ENCODE results near the gene TMCC3.

The TMCC3 gene

GRCh38 chr12:94673496-94673895 lies 23.1 kb upstream of the TMCC3 start:
- DNase-seq (ENCODE audit: low read depth, low spot score) = no peak
- Histone ChIP-seq H3K4me3 (ENCODE audit: insufficient read length, low read depth) (no peak overlapping the region), H3K36me3 (ENCODE audit: insufficient read depth, insufficient read length, low read length) (no peaks in the 10 kb centered on the region), H3K9ac (ENCODE audit: insufficient read length, low read depth) (no peak overlapping the region), H3K27me3 (ENCODE audit: insufficient read depth, insufficient read length) (no peaks in the 10 kb centered on the region), H3K4me1 (ENCODE audit: insufficient read depth, insufficient read length) (no peaks in the 10 kb centered on the region), H3K9me3 (ENCODE audit: insufficient read depth, low read length) (no peaks in the 10 kb centered on the region)
- TF ChIP-seq SUZ12 (IDR thresholded peaks at IDR 0.05; ENCODE audit: extremely low read depth, insufficient read depth, insufficient read length) = no peak
- TF ChIP-seq YY1 (IDR thresholded peaks at IDR 0.05; ENCODE audit: insufficient read depth, insufficient read length) = no peak
- TF ChIP-seq ZNF274 (IDR thresholded peaks at IDR 0.05; ENCODE audit: low read depth, low read length) = no peak

GRCh38 chr12:94671917-94672316 lies 21.6 kb upstream of the TMCC3 start:
- Histone ChIP-seq H3K36me3 (ENCODE audit: insufficient read depth, insufficient read length, low read length) (no peaks in the 10 kb centered on the region), H3K9me3 (ENCODE audit: insufficient read depth, low read length) (no peaks in the 10 kb centered on the region), H3K4me3 (ENCODE audit: insufficient read length, low read depth) (no peak overlapping the region), H3K4me1 (ENCODE audit: insufficient read depth, insufficient read length) (no peaks in the 10 kb centered on the region), H3K9ac (ENCODE audit: insufficient read length, low read depth) (no peak overlapping the region), H3K27me3 (ENCODE audit: insufficient read depth, insufficient read length) (no peaks in the 10 kb centered on the region)
- DNase-seq (ENCODE audit: low read depth, low spot score) = no peak
- TF ChIP-seq SUZ12 (IDR thresholded peaks at IDR 0.05; ENCODE audit: extremely low read depth, insufficient read depth, insufficient read length) (no peak), YY1 (IDR thresholded peaks at IDR 0.05; ENCODE audit: insufficient read depth, insufficient read length) (no peak), ZNF274 (IDR thresholded peaks at IDR 0.05; ENCODE audit: low read depth, low read length) (no peak)

- Histone ChIP-seq H3K9ac (ENCODE audit: insufficient read length, low read depth) (no peak overlapping the region), H3K27me3 (ENCODE audit: insufficient read depth, insufficient read length) (no peaks in the 10 kb centered on the region), H3K9me3 (ENCODE audit: insufficient read depth, low read length) (no peaks in the 10 kb centered on the region), H3K4me1 (ENCODE audit: insufficient read depth, insufficient read length) (no peaks in the 10 kb centered on the region), H3K4me3 (ENCODE audit: insufficient read length, low read depth) (no peak overlapping the region), H3K36me3 (ENCODE audit: insufficient read depth, insufficient read length, low read length) (no peaks in the 10 kb centered on the region)
- TF ChIP-seq SUZ12 (IDR thresholded peaks at IDR 0.05; ENCODE audit: extremely low read depth, insufficient read depth, insufficient read length) (no peak), ZNF274 (IDR thresholded peaks at IDR 0.05; ENCODE audit: low read depth, low read length) (no peak), YY1 (IDR thresholded peaks at IDR 0.05; ENCODE audit: insufficient read depth, insufficient read length) (no peak)
- DNase-seq (ENCODE audit: low read depth, low spot score) = no peak
Measured at GRCh38 chr12:94670898-94671297, 20.5 kb upstream of the TMCC3 start.

- Histone ChIP-seq H3K27me3 (ENCODE audit: insufficient read depth, insufficient read length) (no peaks in the 10 kb centered on the region), H3K4me3 (ENCODE audit: insufficient read length, low read depth) (no peak overlapping the region), H3K36me3 (ENCODE audit: insufficient read depth, insufficient read length, low read length) (no peaks in the 10 kb centered on the region), H3K4me1 (ENCODE audit: insufficient read depth, insufficient read length) (no peaks in the 10 kb centered on the region), H3K9me3 (ENCODE audit: insufficient read depth, low read length) (no peaks in the 10 kb centered on the region), H3K9ac (ENCODE audit: insufficient read length, low read depth) (no peak overlapping the region)
- no peak for DNase-seq (ENCODE audit: low read depth, low spot score)
- TF ChIP-seq SUZ12 (IDR thresholded peaks at IDR 0.05; ENCODE audit: extremely low read depth, insufficient read depth, insufficient read length) = no peak
- TF ChIP-seq YY1 (IDR thresholded peaks at IDR 0.05; ENCODE audit: insufficient read depth, insufficient read length) = no peak
- TF ChIP-seq ZNF274 (IDR thresholded peaks at IDR 0.05; ENCODE audit: low read depth, low read length) = no peak
Measured at GRCh38 chr12:94670075-94670474, 19.7 kb upstream of the TMCC3 start.

GRCh38 chr12:94667031-94667540 lies 16.7 kb upstream of the TMCC3 start:
- H3K36me3 ChIP-seq (ENCODE audit: insufficient read depth, insufficient read length, low read length) = no peaks in the 10 kb centered on the region
- no peaks in the 10 kb centered on the region for H3K4me1 ChIP-seq (ENCODE audit: insufficient read depth, insufficient read length)
- H3K27me3 ChIP-seq (ENCODE audit: insufficient read depth, insufficient read length) = no peaks in the 10 kb centered on the region
- H3K9me3 ChIP-seq (ENCODE audit: insufficient read depth, low read length) = no peaks in the 10 kb centered on the region
- H3K9ac ChIP-seq (ENCODE audit: insufficient read length, low read depth) = no peak overlapping the region
- no peak overlapping the region for H3K4me3 ChIP-seq (ENCODE audit: insufficient read length, low read depth)
- TF ChIP-seq YY1 (IDR thresholded peaks at IDR 0.05; ENCODE audit: insufficient read depth, insufficient read length) (no peak), SUZ12 (IDR thresholded peaks at IDR 0.05; ENCODE audit: extremely low read depth, insufficient read depth, insufficient read length) (no peak), ZNF274 (IDR thresholded peaks at IDR 0.05; ENCODE audit: low read depth, low read length) (no peak)
- DNase-seq (ENCODE audit: low read depth, low spot score) = no peak

- Histone ChIP-seq H3K27me3 (ENCODE audit: insufficient read depth, insufficient read length) (no peaks in the 10 kb centered on the region), H3K4me3 (ENCODE audit: insufficient read length, low read depth) (no peak overlapping the region), H3K36me3 (ENCODE audit: insufficient read depth, insufficient read length, low read length) (no peaks in the 10 kb centered on the region), H3K4me1 (ENCODE audit: insufficient read depth, insufficient read length) (no peaks in the 10 kb centered on the region), H3K9me3 (ENCODE audit: insufficient read depth, low read length) (no peaks in the 10 kb centered on the region), H3K9ac (ENCODE audit: insufficient read length, low read depth) (no peak overlapping the region)
- TF ChIP-seq YY1 (IDR thresholded peaks at IDR 0.05; ENCODE audit: insufficient read depth, insufficient read length) (no peak), SUZ12 (IDR thresholded peaks at IDR 0.05; ENCODE audit: extremely low read depth, insufficient read depth, insufficient read length) (no peak), ZNF274 (IDR thresholded peaks at IDR 0.05; ENCODE audit: low read depth, low read length) (no peak)
- DNase-seq (ENCODE audit: low read depth, low spot score) = no peak
Measured at GRCh38 chr12:94666158-94666557, 15.8 kb upstream of the TMCC3 start.

- H3K36me3 ChIP-seq (ENCODE audit: insufficient read depth, insufficient read length, low read length) = no peaks in the 10 kb centered on the region
- TF ChIP-seq SUZ12 (IDR thresholded peaks at IDR 0.05; ENCODE audit: extremely low read depth, insufficient read depth, insufficient read length) = no peak
- TF ChIP-seq YY1 (IDR thresholded peaks at IDR 0.05; ENCODE audit: insufficient read depth, insufficient read length) = no peak
- no peak for TF ChIP-seq ZNF274 (IDR thresholded peaks at IDR 0.05; ENCODE audit: low read depth, low read length)
- no peak for DNase-seq (ENCODE audit: low read depth, low spot score)
- H3K4me3 ChIP-seq (ENCODE audit: insufficient read length, low read depth) = no peak overlapping the region
- no peaks in the 10 kb centered on the region for H3K9me3 ChIP-seq (ENCODE audit: insufficient read depth, low read length)
- H3K27me3 ChIP-seq (ENCODE audit: insufficient read depth, insufficient read length) = no peaks in the 10 kb centered on the region
- H3K9ac ChIP-seq (ENCODE audit: insufficient read length, low read depth) = no peak overlapping the region
- H3K4me1 ChIP-seq (ENCODE audit: insufficient read depth, insufficient read length) = no peaks in the 10 kb centered on the region
Measured at GRCh38 chr12:94663702-94664101, 13.3 kb upstream of the TMCC3 start.

Measured in NT2/D1 (cell line).